Keratinocyte (primary cell): ENCODE measurements around the gene EPYC. TPM values are rescaled to one million over a fixed set of nuclear protein-coding genes. Genes with fewer than 3 reads are reported as not detected.

ENCODE experiments used
- DNase-seq: peaks from one replicate; pipeline ENCODE4 v3.0.0-alpha.2; 2011; ENCODE audit warnings: low read depth, missing footprints, low spot score
- FAIRE-seq: peaks from 2 replicates; lab custom pipeline; 2011; peaks lifted over from hg19 to GRCh38; lab: Jason Lieb, UNC
- H2AFZ ChIP-seq: 2 replicates; pipeline ENCODE4 v1.6.0; 2012; ENCODE audit warnings: low read length, control low read depth, inconsistent platforms; ENCODE audit not compliant: control insufficient read depth
- H3K27ac ChIP-seq: 2 replicates; pipeline ENCODE4 v1.5.1; 2011; ENCODE audit warnings: low read length; ENCODE audit not compliant: control insufficient read depth, insufficient read depth
- H3K27me3 ChIP-seq: 3 replicates; pipeline ENCODE4 v1.6.0; 2011; ENCODE audit warnings: low read length; ENCODE audit not compliant: control insufficient read depth, insufficient read depth; ENCODE audit errors: extremely low read depth
- H3K36me3 ChIP-seq, 2 experiments: 2 replicates in 1 of 2; 3 replicates in 1 of 2; pipeline ENCODE4 v1.5.1; 2011; ENCODE audit warnings: low read length in 2 of 2, mild to moderate bottlenecking in 1 of 2; ENCODE audit not compliant: control insufficient read depth in 2 of 2, insufficient read depth in 2 of 2; ENCODE audit errors: extremely low read depth in 1 of 2
- H3K4me1 ChIP-seq: 3 replicates; pipeline ENCODE4 v1.5.1; 2011; ENCODE audit warnings: low read length; ENCODE audit not compliant: control insufficient read depth, insufficient read depth; ENCODE audit errors: extremely low read depth
- H3K4me2 ChIP-seq: 3 replicates; pipeline ENCODE4 v1.6.0; 2011; ENCODE audit warnings: low read depth, low read length; ENCODE audit not compliant: control insufficient read depth, insufficient read depth; ENCODE audit errors: extremely low read depth
- H3K4me3 ChIP-seq, 3 experiments: fragments of 200-600 bp in 1 of 3; sonication (generic) in 1 of 3; 2 replicates in 2 of 3; 3 replicates in 1 of 3; pipeline ENCODE4 v1.5.1; 2011 to 2016; ENCODE audit warnings: low read length in 3 of 3, mild to moderate bottlenecking in 3 of 3, control low read depth in 2 of 3, inconsistent platforms in 1 of 3, low read depth in 1 of 3, mixed read lengths in 1 of 3, mixed run types in 1 of 3, moderate library complexity in 1 of 3; ENCODE audit not compliant: control insufficient read depth in 2 of 3, insufficient read depth in 2 of 3; ENCODE audit errors: extremely low read depth in 1 of 3
- H3K79me2 ChIP-seq: 2 replicates; pipeline ENCODE4 v1.6.0; 2012; ENCODE audit warnings: low read length; ENCODE audit not compliant: control insufficient read depth, insufficient read depth
- H3K9ac ChIP-seq: 3 replicates; pipeline ENCODE4 v1.6.0; 2011; ENCODE audit warnings: low read length; ENCODE audit not compliant: control insufficient read depth, insufficient read depth; ENCODE audit errors: extremely low read depth
- H3K9me1 ChIP-seq: 3 replicates; pipeline ENCODE4 v1.6.0; 2011; ENCODE audit warnings: low read length; ENCODE audit not compliant: control insufficient read depth, insufficient read depth; ENCODE audit errors: extremely low read depth
- H3K9me3 ChIP-seq: 2 replicates; pipeline ENCODE4 v1.5.1; 2012; ENCODE audit warnings: low read depth, low read length; ENCODE audit not compliant: control insufficient read depth
- H4K20me1 ChIP-seq: 3 replicates; pipeline ENCODE4 v1.6.0; 2011; ENCODE audit warnings: low read length; ENCODE audit not compliant: control insufficient read depth, insufficient read depth; ENCODE audit errors: extremely low read depth
- EZH2 ChIP-seq: IDR thresholded peaks from one replicate; pipeline ENCODE4 v1.6.1; 2012; ENCODE audit warnings: inconsistent platforms, mild to moderate bottlenecking, low read length, moderate library complexity
- dilution Hi-C: fragments of 300-500 bp; cut with MboI; formaldehyde crosslinking; loops from one replicate; pipeline ENCODE4 v1.7.0; 2020; ENCODE audit warnings: low sequenced_read_pairs; ENCODE audit not compliant: extremely low pct_ligation_motif_present
- polyA plus RNA-seq, 5 experiments: library from polyadenylated mRNA; depleted of rRNA in 3 of 5; stranded (reverse) in 3 of 5; stranded (forward) in 1 of 5; unstranded in 1 of 5; fragments of >200 nt; gene quantifications; 1 replicate in 1 of 5; 2 replicates in 3 of 5; 3 replicates in 1 of 5; pipeline versions ENCODE4 v1.2.1 to v1.2.3, GENCODE V29; 2011 to 2012; ENCODE audit warnings: missing spikeins in 2 of 5, low read depth in 1 of 5, low replicate concordance in 1 of 5
- TF ChIP-seq, protein P1 (sequence below), 3 experiments: IDR thresholded peaks in 1 of 3; conservative IDR thresholded peaks in 1 of 3; optimal IDR thresholded peaks in 1 of 3; 2 replicates in 2 of 3; 3 replicates in 1 of 3; pipeline versions ENCODE3 to v1.5.1; 2011; ENCODE audit warnings: low read length in 3 of 3, mild to moderate bottlenecking in 3 of 3, moderate library complexity in 2 of 3, control low read depth in 1 of 3, inconsistent platforms in 1 of 3; ENCODE audit not compliant: insufficient read depth in 2 of 3; ENCODE audit errors: extremely low read depth in 1 of 3

The EPYC gene
- polyA plus RNA-seq, 1 donor (not counting 4 experiments of a cell fraction or from before 2014, with no cell fraction given) = not detected

GRCh38 chr12:90990611-90991010, 14.2 kb downstream of the EPYC start:
- H3K4me2 ChIP-seq = no peak overlapping the region
- no peak overlapping the region for H3K4me3 ChIP-seq
- H2AFZ ChIP-seq = no peak overlapping the region
- DNase-seq = no peak
- no peaks in the 10 kb centered on the region for H3K27me3 ChIP-seq
- no peak for FAIRE-seq
- dilution Hi-C loops = loop anchor here (25.0 kb wide), 1 partner anchor 347 kb away; no protein-coding TSS in a partner anchor
- H3K36me3 ChIP-seq = no peaks in the 10 kb centered on the region
- H3K79me2 ChIP-seq = no peaks in the 10 kb centered on the region
- no peaks in the 10 kb centered on the region for H3K4me1 ChIP-seq
- no peak for TF ChIP-seq EZH2
- TF ChIP-seq, protein P1, sequence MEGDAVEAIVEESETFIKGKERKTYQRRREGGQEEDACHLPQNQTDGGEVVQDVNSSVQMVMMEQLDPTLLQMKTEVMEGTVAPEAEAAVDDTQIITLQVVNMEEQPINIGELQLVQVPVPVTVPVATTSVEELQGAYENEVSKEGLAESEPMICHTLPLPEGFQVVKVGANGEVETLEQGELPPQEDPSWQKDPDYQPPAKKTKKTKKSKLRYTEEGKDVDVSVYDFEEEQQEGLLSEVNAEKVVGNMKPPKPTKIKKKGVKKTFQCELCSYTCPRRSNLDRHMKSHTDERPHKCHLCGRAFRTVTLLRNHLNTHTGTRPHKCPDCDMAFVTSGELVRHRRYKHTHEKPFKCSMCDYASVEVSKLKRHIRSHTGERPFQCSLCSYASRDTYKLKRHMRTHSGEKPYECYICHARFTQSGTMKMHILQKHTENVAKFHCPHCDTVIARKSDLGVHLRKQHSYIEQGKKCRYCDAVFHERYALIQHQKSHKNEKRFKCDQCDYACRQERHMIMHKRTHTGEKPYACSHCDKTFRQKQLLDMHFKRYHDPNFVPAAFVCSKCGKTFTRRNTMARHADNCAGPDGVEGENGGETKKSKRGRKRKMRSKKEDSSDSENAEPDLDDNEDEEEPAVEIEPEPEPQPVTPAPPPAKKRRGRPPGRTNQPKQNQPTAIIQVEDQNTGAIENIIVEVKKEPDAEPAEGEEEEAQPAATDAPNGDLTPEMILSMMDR (optimal IDR thresholded peaks at IDR 0.05 in 1 of 3, IDR thresholded peaks at IDR 0.05 in 1 of 3, conservative IDR thresholded peaks at IDR 0.05 in 1 of 3; ENCODE audit: extremely low read depth in 1 of 3, insufficient read depth in 2 of 3, low read length in 3 of 3) = no peak
- H4K20me1 ChIP-seq = no peaks in the 10 kb centered on the region
- no peak overlapping the region for H3K9ac ChIP-seq
- no peak overlapping the region for H3K27ac ChIP-seq
- H3K9me1 ChIP-seq = no peaks in the 10 kb centered on the region
- H3K9me3 ChIP-seq = peaks cover 2% of the 10 kb centered on the region

DNA sequence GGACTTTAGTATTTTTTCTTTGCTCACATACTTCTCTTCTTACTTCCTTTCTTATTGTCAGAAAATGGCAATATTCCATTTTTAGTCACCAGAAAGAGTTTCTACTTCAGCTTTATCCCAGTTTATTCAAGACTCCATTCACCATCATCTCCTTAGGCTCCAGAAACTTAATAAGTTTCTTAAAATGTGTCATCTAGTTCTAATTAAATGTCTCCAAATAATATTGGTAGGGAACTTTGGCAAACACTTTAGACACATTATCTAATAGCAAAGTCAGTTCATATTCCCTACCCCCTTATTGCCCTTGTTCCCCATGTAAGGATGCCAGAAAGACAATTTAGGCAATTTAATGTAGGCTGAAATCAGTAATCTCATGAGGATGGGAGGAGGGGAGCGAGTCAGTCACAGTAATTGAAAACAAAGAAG, 15.1 kb downstream of the EPYC start:
- FAIRE-seq (no peak), DNase-seq (no peak)
- peaks cover 2% of the 10 kb centered on the region for H3K9me3 ChIP-seq
- no peak overlapping the region for H3K4me3 ChIP-seq
- no peaks in the 10 kb centered on the region for H3K27me3 ChIP-seq
- no peaks in the 10 kb centered on the region for H3K9me1 ChIP-seq
- dilution Hi-C loops = loop anchor here (25.0 kb wide), 1 partner anchor 348 kb away; no protein-coding TSS in a partner anchor
- TF ChIP-seq, protein P1 (optimal IDR thresholded peaks at IDR 0.05 in 1 of 3, IDR thresholded peaks at IDR 0.05 in 1 of 3, conservative IDR thresholded peaks at IDR 0.05 in 1 of 3; ENCODE audit: extremely low read depth in 1 of 3, insufficient read depth in 2 of 3, low read length in 3 of 3) = no peak
- TF ChIP-seq EZH2 = no peak
- H3K4me2 ChIP-seq = no peak overlapping the region
- no peak overlapping the region for H2AFZ ChIP-seq
- H3K36me3 ChIP-seq = no peaks in the 10 kb centered on the region
- H4K20me1 ChIP-seq = no peaks in the 10 kb centered on the region
- no peak overlapping the region for H3K9ac ChIP-seq
- H3K79me2 ChIP-seq = no peaks in the 10 kb centered on the region
- no peak overlapping the region for H3K27ac ChIP-seq
- no peaks in the 10 kb centered on the region for H3K4me1 ChIP-seq
